HEK293T (cell line): ENCODE measurements around the gene ODAD3.

Source experiments
- ARNT ChIP-seq: fragments of 450-650 bp; IDR thresholded peaks from 2 replicates; pipeline ENCODE4 v1.6.1; 2017; ENCODE audit warnings: mild to moderate bottlenecking
- BHLHE40 ChIP-seq: fragments of 450-650 bp; IDR thresholded peaks from 2 replicates; pipeline ENCODE4 v1.6.1; 2016; ENCODE audit warnings: mild to moderate bottlenecking, moderate library complexity, borderline replicate concordance
- ELF4 ChIP-seq: fragments of 450-650 bp; IDR thresholded peaks from 2 replicates; pipeline ENCODE4 v1.6.1; 2017; ENCODE audit warnings: antibody characterized with exemption
- FOXA1 ChIP-seq: fragments of 450-650 bp; IDR thresholded peaks from 2 replicates; pipeline ENCODE4 v1.6.1; 2016; ENCODE audit warnings: mild to moderate bottlenecking
- FOXM1 ChIP-seq: fragments of 450-650 bp; IDR thresholded peaks from 2 replicates; pipeline ENCODE4 v1.6.1; 2017; ENCODE audit warnings: mild to moderate bottlenecking, borderline replicate concordance
- HDGF ChIP-seq: fragments of 450-650 bp; IDR thresholded peaks from 2 replicates; pipeline ENCODE4 v1.6.1; 2017; ENCODE audit warnings: antibody characterized with exemption, borderline replicate concordance
- PKNOX1 ChIP-seq: fragments of 450-650 bp; IDR thresholded peaks from 2 replicates; pipeline ENCODE4 v1.6.1; 2016
- SP1 ChIP-seq: fragments of 450-650 bp; IDR thresholded peaks from 2 replicates; pipeline ENCODE4 v1.6.1; 2017
- SUZ12 ChIP-seq: fragments of 450-650 bp; IDR thresholded peaks from 2 replicates; pipeline ENCODE4 v1.6.1; 2016; ENCODE audit warnings: mild to moderate bottlenecking
- TARDBP ChIP-seq: fragments of 450-650 bp; IDR thresholded peaks from 2 replicates; pipeline ENCODE4 v1.6.1; 2016
- ZNF384 ChIP-seq: fragments of 450-650 bp; IDR thresholded peaks from 2 replicates; pipeline ENCODE4 v1.6.1; 2016

DNA sequence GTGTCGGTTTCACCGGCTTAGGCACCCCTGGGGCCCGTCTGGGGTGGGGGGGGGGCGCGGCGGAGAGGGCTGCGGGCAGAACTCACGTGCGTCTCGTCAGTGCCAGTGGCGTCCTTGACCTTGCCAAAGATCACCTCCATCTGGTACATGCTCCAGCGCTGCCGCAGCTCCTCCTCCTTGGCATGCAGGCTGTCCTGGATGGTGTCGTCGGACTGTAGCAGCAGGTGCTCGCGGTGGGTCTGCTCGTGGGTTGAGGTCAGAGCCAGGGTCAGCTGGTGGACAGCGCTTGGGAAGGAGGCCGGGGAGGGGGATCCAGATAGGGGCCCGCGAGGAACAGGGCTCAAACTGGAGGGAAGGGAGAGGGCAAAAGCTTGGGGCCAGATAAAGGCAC lies 11.1 kb downstream of the ODAD3 start:
- TF ChIP-seq BHLHE40 (no peak), ARNT (no peak), TARDBP (no peak), SUZ12 (no peak), ELF4 (no peak), FOXM1 (no peak), HDGF (no peak), PKNOX1 (no peak), FOXA1 (no peak), SP1 (no peak), ZNF384 (no peak)
